ENCODE measurements around the gene DENND1B.

GRCh38 chr1:197745911-197746310, 29.4 kb downstream of the DENND1B start:
- no peak for TF ChIP-seq POLR2A (IDR thresholded peaks at IDR 0.05; ENCODE audit: low read depth, low read length)
- no peak for TF ChIP-seq TAF1 (IDR thresholded peaks at IDR 0.05; ENCODE audit: low read depth, low read length)
- no peak for TF ChIP-seq POLR2AphosphoS5 (IDR thresholded peaks at IDR 0.05; ENCODE audit: low read depth, low read length)

All from GM12891 (cell line).